HFFc6 (cell line): ENCODE results near the gene AMPD3. TPM values are rescaled to one million over a fixed set of nuclear protein-coding genes. Genes with fewer than 3 reads are reported as not detected.

Experiments
- DNase-seq: peaks from one replicate; pipeline ENCODE4 v3.0.0-alpha.2; 2018
- H3K27ac Mint-ChIP-seq: 2 replicates; pipeline ENCODE4 v1.8.0; 2020; ENCODE audit warnings: mild to moderate bottlenecking, mixed read lengths
- H3K27me3 Mint-ChIP-seq: 2 replicates; pipeline ENCODE4 v1.8.0; 2021; ENCODE audit warnings: mild to moderate bottlenecking, moderate library complexity, mixed read lengths; ENCODE audit not compliant: insufficient read depth
- H3K36me3 Mint-ChIP-seq: 2 replicates; pipeline ENCODE4 v1.8.0; 2021; ENCODE audit warnings: low read depth, mixed read lengths
- H3K4me1 Mint-ChIP-seq: 2 replicates; pipeline ENCODE4 v1.8.0; 2020; ENCODE audit warnings: low read depth, mixed read lengths
- H3K4me3 Mint-ChIP-seq: 2 replicates; pipeline ENCODE4 v1.8.0; 2020; ENCODE audit warnings: mild to moderate bottlenecking, moderate library complexity, mixed read lengths
- H3K9me3 Mint-ChIP-seq: 2 replicates; pipeline ENCODE4 v1.8.0; 2020; ENCODE audit warnings: mild to moderate bottlenecking, mixed read lengths
- total RNA-seq, 6 experiments: library from RNA; stranded (reverse); fragmentation: NEBNext Ultra II Directional; extraction: Animal tissue kit (Norgen Biotek cat#: 25700); gene quantifications; 2 replicates in 1 of 6; 3 replicates in 5 of 6; pipeline ENCODE4 v1.2.3, GENCODE V29; 2021
- TF ChIP-seq, protein P1 (sequence below): fragments of 200-600 bp; sonication (generic); IDR thresholded peaks from 2 replicates; pipeline ENCODE4 v1.5.0; 2021; ENCODE audit warnings: antibody characterized with exemption, mild to moderate bottlenecking

The AMPD3 gene
- total RNA-seq, 6 experiments from 2014 or later: 9.6 to 10.6 (median 10.0) TPM

DNA sequence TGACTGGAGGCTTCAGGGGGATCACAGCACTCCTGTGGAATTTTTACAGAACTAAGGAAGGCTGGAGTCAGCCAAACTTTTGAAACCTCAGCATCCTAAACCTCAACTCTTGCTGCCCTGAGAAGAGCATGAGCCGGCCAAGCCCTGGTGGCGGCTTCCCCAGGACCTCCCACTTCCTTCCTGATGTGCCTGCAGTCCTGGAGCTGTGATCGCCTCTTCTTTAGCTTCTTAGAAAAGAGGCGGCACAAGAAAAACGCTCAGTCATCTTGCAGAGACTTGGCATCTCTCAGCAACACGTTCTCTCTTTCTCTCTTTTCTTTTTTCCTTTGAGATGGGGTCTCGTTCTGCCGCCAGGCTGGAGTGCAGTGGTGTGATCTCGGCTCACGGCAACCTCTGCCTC, 40.4 kb upstream of the AMPD3 start:
- H3K27me3 Mint-ChIP-seq: no peaks in the 10 kb centered on the region
- no peak overlapping the region for H3K4me3 Mint-ChIP-seq
- H3K4me1 Mint-ChIP-seq: peaks cover 34% of the 10 kb centered on the region
- no peak for DNase-seq
- TF ChIP-seq, protein P1, sequence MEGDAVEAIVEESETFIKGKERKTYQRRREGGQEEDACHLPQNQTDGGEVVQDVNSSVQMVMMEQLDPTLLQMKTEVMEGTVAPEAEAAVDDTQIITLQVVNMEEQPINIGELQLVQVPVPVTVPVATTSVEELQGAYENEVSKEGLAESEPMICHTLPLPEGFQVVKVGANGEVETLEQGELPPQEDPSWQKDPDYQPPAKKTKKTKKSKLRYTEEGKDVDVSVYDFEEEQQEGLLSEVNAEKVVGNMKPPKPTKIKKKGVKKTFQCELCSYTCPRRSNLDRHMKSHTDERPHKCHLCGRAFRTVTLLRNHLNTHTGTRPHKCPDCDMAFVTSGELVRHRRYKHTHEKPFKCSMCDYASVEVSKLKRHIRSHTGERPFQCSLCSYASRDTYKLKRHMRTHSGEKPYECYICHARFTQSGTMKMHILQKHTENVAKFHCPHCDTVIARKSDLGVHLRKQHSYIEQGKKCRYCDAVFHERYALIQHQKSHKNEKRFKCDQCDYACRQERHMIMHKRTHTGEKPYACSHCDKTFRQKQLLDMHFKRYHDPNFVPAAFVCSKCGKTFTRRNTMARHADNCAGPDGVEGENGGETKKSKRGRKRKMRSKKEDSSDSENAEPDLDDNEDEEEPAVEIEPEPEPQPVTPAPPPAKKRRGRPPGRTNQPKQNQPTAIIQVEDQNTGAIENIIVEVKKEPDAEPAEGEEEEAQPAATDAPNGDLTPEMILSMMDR: no peak
- H3K36me3 Mint-ChIP-seq: no peaks in the 10 kb centered on the region
- no peaks in the 10 kb centered on the region for H3K9me3 Mint-ChIP-seq
- peak overlapping the region; percentile 42; the same call in 1 of the 2 replicates for H3K27ac Mint-ChIP-seq

DNA sequence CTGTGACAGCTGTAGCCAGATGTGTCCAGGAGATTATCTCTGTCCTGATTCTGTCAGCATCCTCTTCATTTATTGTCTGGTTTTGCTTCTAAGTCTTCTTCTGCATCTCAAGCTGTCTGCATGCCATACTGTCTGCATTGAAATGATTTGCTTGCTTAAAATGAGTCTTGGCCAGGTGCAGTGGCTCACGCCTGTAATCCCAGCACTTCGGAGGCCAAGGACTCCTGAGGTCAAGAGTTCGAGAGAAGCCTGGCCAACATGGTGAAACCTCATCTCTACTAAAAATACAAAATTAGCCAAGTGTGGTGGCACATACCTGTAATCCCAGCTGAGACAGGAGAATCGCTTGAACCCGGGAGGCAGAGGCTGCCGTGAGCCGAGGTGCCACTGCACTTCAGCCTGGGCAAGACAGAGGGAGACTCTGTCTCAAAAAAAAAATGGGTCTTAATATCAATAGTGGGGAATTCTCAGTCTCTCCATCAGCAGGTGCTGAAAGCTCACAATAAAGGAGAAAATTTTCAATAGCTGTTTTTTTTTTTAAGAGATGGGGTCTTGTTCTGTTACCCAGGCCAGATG, 39.2 kb upstream of the AMPD3 start:
- Mint-ChIP-seq H3K4me1 (peaks cover 34% of the 10 kb centered on the region), H3K4me3 (no peak overlapping the region), H3K36me3 (peaks cover 5% of the 10 kb centered on the region; the same call in 1 of the 2 replicates), H3K27me3 (no peaks in the 10 kb centered on the region), H3K9me3 (no peaks in the 10 kb centered on the region), H3K27ac (no peak overlapping the region)
- TF ChIP-seq, protein P1: peak; percentile 27
- no peak for DNase-seq

DNA sequence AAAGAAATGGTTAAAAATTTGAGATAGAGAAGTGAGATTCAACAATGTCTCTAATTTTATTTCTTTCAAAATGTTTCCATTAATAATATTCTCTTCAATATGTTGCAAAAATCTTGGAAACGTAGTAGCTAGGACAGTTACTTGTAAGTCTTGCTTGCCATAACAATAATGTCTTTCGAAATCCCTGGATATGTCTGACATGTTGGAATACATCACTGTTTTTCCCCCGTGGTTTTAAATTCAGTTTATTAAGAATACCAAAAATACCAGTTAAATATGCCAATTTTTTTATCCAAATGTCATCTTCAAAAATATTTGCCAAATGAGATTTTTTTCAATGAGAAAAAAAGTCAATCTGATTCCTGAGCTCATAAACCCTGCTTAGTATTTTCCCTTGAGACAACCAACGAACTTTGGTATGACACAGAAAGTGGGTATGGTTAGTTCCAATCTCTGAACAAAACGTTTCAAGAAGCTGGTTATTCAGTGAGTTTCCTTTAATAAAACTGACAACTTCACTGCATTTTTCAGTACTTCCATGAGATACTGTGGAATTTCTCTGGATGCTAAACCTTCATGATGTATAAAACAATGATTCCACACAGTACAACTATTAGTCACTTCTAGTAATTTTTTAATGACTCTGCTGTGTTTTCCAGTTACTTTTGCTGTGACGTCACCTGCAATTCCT, 36.7 kb upstream of the AMPD3 start:
- Mint-ChIP-seq H3K4me1 (peaks cover 29% of the 10 kb centered on the region), H3K27ac (no peak overlapping the region), H3K36me3 (peaks cover 21% of the 10 kb centered on the region), H3K27me3 (peaks cover 5% of the 10 kb centered on the region), H3K4me3 (no peak overlapping the region), H3K9me3 (peaks cover 4% of the 10 kb centered on the region; the same call in 1 of the 2 replicates)
- peak; percentile 13 for DNase-seq
- TF ChIP-seq, protein P1: no peak

DNA sequence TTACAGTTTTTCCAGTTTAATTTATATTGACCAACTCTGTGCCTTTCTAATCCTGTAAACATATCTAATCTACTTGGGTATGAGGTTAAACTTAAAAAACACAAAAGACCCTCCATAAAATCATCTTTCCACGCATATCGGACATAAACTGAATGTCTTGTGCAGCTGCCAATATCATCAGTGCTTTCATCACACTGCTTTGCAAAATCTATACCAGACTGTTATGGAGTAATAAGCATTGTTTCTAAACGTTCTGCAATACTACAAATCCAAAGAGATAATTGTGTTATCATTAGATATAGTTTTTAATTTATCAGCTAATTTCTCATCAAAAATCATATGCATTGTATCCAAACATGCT, 36.1 kb upstream of the AMPD3 start:
- no peak for DNase-seq
- peaks cover 9% of the 10 kb centered on the region; the same call in 1 of the 2 replicates for H3K9me3 Mint-ChIP-seq
- H3K36me3 Mint-ChIP-seq: peaks cover 22% of the 10 kb centered on the region
- TF ChIP-seq, protein P1: no peak
- H3K27ac Mint-ChIP-seq: no peak overlapping the region
- H3K4me1 Mint-ChIP-seq: peaks cover 24% of the 10 kb centered on the region
- H3K4me3 Mint-ChIP-seq: no peak overlapping the region
- H3K27me3 Mint-ChIP-seq: peaks cover 5% of the 10 kb centered on the region

DNA sequence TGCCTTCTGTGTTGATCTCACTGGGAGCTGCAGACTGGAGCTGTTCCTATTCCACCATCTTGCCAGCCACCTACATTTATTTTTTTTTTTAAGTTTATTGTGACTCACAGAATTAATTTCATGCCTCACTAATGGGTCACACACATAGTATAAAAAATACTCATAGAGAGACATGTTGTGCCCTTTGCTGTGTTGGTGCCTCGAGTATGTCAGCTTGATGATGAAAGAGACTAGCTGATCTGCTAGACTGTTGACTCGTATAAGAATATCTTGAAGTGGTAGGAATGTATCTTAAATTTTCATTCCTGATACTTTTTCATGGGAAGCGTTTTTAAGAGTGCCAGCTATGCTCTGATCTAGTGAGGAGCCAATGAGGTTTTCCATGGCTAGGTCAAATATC, 28.6 kb upstream of the AMPD3 start:
- Mint-ChIP-seq H3K27ac (no peak overlapping the region), H3K4me3 (no peak overlapping the region), H3K4me1 (peaks cover 7% of the 10 kb centered on the region), H3K36me3 (peaks cover 21% of the 10 kb centered on the region), H3K27me3 (peaks cover 7% of the 10 kb centered on the region), H3K9me3 (peaks cover 15% of the 10 kb centered on the region)
- TF ChIP-seq, protein P1: no peak
- peak; percentile 44 for DNase-seq
